Stimulated activated CD4-positive, alpha-beta T cell treated with anti-CD3 and anti-CD28 coated beads, Interleukin-12 subunit alpha, Interleukin-12 subunit beta, amount 100 ng/mL, for 4 hours (primary cell): ENCODE results near the gene GASK1A.

ENCODE experiments used
- DNase-seq: peaks from one replicate; pipeline ENCODE4 v3.0.0-alpha.2; 2020

GASK1A gene

GRCh38 chr3:42983927-42984326, 4.8 kb downstream of the GASK1A start:
- DNase-seq, result no peak

- DNase-seq, result no peak
Observed at GRCh38 chr3:42984701-42985100, 5.6 kb downstream of the GASK1A start.

DNA sequence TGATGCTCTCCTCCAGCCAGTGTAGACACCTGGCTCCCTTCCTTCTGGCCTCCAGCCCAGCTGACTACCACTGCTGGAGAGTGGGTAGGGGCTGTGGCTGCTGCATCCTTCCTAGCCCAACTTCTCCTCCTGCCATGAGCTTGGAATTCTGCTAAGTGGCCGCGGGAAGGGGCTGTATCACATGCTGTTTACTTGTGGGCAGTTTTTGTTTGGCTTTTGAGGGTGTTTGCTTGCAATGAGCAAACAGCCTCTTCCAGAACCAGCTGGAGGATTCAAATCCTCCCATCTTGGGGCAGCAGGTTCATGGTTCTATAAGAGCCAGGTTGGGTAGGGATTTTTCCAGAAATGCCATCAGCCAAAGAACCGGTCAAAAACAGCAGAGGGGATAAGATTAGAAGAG, 9.0 kb downstream of the GASK1A start:
- DNase-seq, result no peak

GRCh38 chr3:42988566-42988965, 9.5 kb downstream of the GASK1A start:
- no peak for DNase-seq

DNA sequence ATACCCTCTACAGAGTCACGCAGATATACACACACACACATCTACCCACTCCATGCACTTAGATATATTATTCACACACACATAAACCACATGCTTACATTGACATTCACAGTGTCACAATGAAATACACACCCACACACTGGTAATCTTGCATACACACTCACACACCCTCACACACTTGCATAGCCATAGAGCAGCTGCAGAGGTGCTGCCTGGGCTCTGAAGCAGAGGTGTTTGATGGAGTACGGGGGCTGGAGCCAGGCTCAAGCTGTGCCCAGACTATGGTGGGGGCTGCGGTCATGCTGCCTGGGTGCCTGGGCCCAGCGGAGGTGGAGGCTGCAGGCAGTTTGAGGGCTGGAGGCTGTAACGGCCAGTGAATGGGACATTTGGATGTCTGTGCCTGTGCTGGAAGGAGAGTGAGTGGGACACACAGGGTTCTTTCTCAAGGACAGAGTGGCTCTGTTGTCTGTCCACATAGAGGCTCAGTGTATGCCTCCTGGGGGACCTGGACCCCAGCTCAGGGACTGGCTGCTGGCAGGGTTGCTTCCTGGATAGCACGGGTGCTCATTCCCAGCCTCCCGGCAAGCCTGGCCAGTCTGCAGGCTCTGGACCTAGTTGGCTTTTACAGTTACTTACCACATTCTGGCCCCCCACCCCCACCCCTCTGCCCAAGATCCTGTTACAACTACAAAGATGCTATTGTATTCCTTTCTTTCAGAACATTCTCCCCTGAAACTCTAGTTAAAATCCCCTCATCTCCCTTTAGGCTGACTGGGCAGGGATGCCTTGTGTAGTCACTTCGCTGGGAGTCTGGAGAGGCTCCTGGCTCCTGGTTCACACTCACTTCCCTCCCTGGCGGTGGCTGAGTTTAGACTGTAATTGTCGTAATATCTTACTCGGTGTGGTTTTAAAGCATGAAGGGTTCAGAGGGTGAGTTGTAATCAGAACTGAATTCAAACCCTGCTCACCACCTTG, 12.5 kb downstream of the GASK1A start:
- no peak for DNase-seq

DNA sequence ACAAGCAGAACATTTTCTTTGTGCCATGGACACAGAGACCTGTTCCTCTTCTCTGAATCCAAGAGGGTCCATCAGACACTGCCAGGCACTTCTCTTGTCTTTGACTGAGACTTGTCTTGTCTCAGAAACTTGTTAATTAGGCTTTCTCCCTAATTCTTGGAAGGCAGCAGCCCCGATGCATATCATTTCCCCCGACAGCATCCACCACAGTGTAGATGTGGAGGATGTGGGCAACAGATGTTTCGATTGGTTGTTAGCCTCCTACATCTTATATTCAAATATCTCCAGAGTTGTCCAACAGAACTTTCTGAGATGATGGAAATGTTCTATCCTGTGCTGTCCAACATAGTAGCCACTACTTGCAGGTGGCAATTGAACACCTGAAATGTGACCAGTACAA, 15.5 kb downstream of the GASK1A start:
- DNase-seq, result no peak

- DNase-seq, result no peak
Observed at GRCh38 chr3:42996021-42996420, 16.9 kb downstream of the GASK1A start.

GRCh38 chr3:42996633-42997075, 17.5 kb downstream of the GASK1A start:
- no peak for DNase-seq

DNA sequence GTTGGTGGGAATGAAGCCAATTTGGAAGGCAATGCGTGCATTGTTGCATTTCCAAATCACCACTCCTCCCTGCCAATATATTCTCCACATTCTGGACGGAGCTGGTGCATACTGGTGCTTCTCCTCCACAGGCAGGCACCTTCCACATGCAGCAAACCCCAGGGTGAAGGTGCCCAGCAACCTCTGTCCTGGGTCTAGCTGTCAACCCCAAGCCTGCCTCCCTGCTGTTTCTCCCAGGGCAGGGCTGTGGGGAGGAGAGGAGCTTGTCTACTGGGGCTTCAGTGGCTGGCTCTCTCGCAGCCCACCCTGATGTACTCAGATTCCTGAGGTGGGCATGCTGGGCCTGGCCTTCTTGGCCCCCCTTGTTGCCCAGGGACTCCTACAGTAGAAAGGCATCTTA, 20.1 kb downstream of the GASK1A start:
- no peak for DNase-seq

DNA sequence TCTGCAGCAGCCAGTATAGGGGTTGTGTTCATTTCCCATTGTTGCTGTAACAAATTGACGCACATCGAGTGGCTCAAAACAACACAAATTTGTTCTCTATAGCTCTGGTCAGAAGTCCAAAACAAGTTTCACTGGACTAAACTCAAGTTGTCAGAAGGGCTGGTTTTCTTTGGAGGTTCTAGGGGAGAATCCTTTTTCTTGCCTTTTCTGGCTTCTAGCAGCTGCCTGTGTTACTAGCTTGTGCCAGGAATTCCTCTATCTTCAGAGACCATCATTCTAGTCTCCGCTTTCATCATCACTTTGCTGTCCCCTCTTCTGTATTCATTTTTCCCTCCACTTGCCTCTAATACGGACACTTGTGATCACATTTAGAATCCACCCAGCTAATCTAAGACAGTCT, 20.5 kb downstream of the GASK1A start:
- DNase-seq, result no peak

DNA sequence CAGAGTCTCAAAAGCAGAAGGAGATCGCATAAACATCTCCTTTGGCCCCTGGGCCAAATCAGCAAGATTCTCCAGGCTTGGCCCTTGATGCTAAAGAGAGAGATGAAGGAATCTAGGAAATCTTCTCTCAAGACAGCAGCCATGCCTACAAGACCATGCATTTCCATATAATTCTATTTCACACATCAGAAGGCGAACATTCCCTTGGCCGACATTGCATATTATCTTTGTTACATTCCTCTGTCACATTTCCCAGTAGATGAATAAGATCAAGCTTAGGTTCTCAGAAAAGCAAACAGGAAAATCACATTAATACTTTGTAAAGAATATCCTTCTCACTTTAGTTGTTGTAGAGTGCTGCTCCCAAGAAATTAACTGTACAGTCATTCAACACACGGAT, 21.3 kb downstream of the GASK1A start:
- DNase-seq, result no peak

GRCh38 chr3:43001094-43001553, 22.0 kb downstream of the GASK1A start:
- DNase-seq, result no peak

- no peak for DNase-seq
Observed at GRCh38 chr3:43001556-43002121, 22.5 kb downstream of the GASK1A start.

GRCh38 chr3:43004282-43004681, 25.2 kb downstream of the GASK1A start:
- DNase-seq, result no peak

DNA sequence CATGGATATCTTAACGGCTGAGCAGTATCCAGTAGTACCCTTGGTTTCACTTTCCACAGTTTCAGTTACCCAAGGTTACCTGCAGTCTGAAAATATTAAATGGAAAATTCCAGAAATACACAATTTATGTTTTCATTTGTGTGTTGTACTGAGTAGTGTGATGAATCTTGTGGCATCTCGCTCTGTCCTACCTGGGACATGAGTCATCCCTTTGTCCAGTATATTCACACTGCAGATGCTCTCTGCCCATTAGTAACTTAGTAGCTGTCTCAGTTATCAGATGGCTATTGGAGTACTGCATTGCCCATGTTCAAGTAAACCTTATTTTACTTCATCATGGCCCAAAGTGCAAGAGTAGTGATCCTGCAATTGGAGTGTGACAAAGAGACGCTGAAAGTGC, 26.1 kb downstream of the GASK1A start:
- no peak for DNase-seq

GRCh38 chr3:43005981-43006380, 26.9 kb downstream of the GASK1A start:
- DNase-seq, result no peak

GRCh38 chr3:43006825-43007224, 27.7 kb downstream of the GASK1A start:
- DNase-seq, result no peak

GRCh38 chr3:43009547-43009946, 30.4 kb downstream of the GASK1A start:
- no peak for DNase-seq

DNA sequence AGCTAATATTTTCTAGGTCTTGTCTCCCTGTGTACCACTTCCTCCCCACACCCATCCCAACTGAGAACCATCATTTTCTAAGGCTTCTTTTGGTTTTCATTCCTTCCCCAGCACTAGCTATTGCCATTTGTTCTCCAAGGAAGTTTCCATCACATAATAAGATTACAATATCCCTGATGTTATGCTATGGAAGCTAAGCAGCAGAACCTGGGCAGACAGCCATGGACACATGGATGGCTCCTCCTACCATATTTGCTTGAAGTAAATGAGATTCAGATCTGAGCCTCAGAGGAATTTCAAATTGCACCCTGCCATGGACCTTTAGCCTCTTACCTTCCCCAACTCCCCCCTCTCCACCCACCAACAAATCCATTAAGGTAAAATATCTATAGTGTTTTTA, 31.5 kb downstream of the GASK1A start:
- no peak for DNase-seq

GRCh38 chr3:43011638-43012037, 32.5 kb downstream of the GASK1A start:
- DNase-seq, result no peak

- DNase-seq, result no peak
Observed at GRCh38 chr3:43012174-43012573, 33.1 kb downstream of the GASK1A start.

DNA sequence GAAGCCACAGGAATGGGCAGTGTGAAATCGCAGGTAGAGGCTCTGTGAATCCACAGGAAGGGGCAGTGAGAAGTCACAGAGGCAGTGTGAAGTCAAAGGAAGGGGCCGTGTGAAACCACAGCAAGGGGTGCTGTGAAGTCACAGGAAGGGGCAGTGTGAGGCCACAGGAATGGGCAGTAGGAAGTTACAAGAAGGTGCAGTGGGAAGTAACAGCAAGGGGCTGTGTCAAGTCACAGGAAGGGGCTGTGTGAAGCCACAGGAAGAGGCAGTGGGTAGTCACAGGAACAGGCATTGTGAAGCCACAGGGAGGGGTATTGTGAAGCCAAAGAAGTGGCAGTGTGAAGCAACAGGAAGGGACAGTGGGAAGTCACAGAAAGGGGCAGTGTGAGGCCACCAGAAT, 34.1 kb downstream of the GASK1A start:
- DNase-seq, result no peak

GRCh38 chr3:43013743-43014155, 34.6 kb downstream of the GASK1A start:
- no peak for DNase-seq

DNA sequence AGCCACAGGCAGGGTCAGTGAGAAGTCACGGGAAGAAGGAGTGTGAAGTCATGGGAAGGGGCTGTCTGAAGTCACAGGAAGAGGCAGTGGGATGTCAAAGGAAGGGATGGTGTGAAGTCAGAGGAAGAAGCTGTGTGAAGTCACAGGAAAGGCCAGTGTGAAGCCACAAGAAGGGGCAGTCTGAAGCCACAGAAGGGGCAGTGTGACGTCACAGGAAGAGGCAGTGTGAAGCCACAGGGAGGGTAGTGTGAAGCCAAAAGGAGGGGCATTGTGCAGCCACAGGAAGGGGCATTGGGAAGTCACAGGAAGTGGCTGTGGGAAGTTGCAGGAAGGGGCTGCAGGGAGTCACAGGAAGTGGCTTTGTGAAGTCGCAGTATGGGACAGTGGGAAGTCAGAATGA, 35.1 kb downstream of the GASK1A start:
- no peak for DNase-seq
